GM21717 (cell line): ENCODE results near the gene ZNF410.

ENCODE experiments used
- ATAC-seq: cut with Tn5 transposase; IDR thresholded peaks from one replicate; pipeline ENCODE4 v1.9.1; 2021; ENCODE audit warnings: mild to moderate bottlenecking, moderate library complexity; ENCODE audit not compliant: unreplicated experiment

ZNF410 gene

GRCh38 chr14:73949752-73950734 is 63.4 kb downstream of the ZNF410 start, which contains the start of the genes COQ6 and FAM161B:
COQ6 (plus strand) TSS chr14:73950302; CDS start chr14:73950333, 31 bp downstream.
FAM161B (minus strand) TSS chr14:73950094; CDS start chr14:73950026, 68 bp downstream.
- ATAC-seq: peak; percentile 84

- no peak for ATAC-seq
Measured at GRCh38 chr14:73953731-73954130, 67.1 kb downstream of the ZNF410 start.

GRCh38 chr14:73955674-73956073 is 69.0 kb downstream of the ZNF410 start:
- ATAC-seq: no peak

GRCh38 chr14:73958591-73958990 is 71.9 kb downstream of the ZNF410 start:
- ATAC-seq: no peak

- ATAC-seq: no peak
Measured at GRCh38 chr14:73961192-73961591, 74.5 kb downstream of the ZNF410 start.

GRCh38 chr14:73965216-73965615 is 78.6 kb downstream of the ZNF410 start:
- ATAC-seq: no peak

GRCh38 chr14:73968885-73969284 is 82.2 kb downstream of the ZNF410 start:
- no peak for ATAC-seq

- no peak for ATAC-seq
Measured at GRCh38 chr14:73973497-73973896, 86.8 kb downstream of the ZNF410 start.

GRCh38 chr14:73976125-73976524 is 89.5 kb downstream of the ZNF410 start:
- ATAC-seq: no peak

- ATAC-seq: no peak
Measured at GRCh38 chr14:73977896-73978295, 91.2 kb downstream of the ZNF410 start.
